Duodenal mucosa (tissue), 2 donors: ENCODE measurements around the gene SEPTIN8.

Experiments used
- H3K27ac ChIP-seq: one replicate; pipeline ENCODE4 v1.7.0; 2013; ENCODE audit warnings: low read depth, low read length
- H3K27me3 ChIP-seq, 2 donors: one replicate each; pipeline ENCODE4 v1.7.0; 2013; ENCODE audit warnings: low read length in 2 of 2, control low read depth in 1 of 2; ENCODE audit not compliant: insufficient read depth in 2 of 2, control insufficient read depth in 1 of 2
- H3K36me3 ChIP-seq, 2 donors: one replicate each; pipeline ENCODE4 v1.7.0; 2013; ENCODE audit warnings: low read length in 2 of 2, control low read depth in 1 of 2; ENCODE audit not compliant: insufficient read depth in 2 of 2, control insufficient read depth in 1 of 2
- H3K4me1 ChIP-seq, 2 donors: one replicate each; pipeline ENCODE4 v1.7.0; 2013; ENCODE audit warnings: low read length in 2 of 2, control low read depth in 1 of 2; ENCODE audit not compliant: insufficient read depth in 2 of 2, control insufficient read depth in 1 of 2
- H3K4me3 ChIP-seq, 2 donors: one replicate each; pipeline ENCODE4 v1.7.0; 2013; ENCODE audit warnings: low read length in 2 of 2, low read depth in 1 of 2
- H3K9ac ChIP-seq, 2 donors: one replicate each; pipeline ENCODE4 v1.7.0; 2013; ENCODE audit warnings: low read length in 2 of 2, low read depth in 1 of 2
- H3K9me3 ChIP-seq, 2 donors: one replicate each; pipeline ENCODE4 v1.7.0; 2013; ENCODE audit warnings: low read length in 2 of 2, control low read depth in 1 of 2; ENCODE audit not compliant: control insufficient read depth in 1 of 2

SEPTIN8 gene

DNA sequence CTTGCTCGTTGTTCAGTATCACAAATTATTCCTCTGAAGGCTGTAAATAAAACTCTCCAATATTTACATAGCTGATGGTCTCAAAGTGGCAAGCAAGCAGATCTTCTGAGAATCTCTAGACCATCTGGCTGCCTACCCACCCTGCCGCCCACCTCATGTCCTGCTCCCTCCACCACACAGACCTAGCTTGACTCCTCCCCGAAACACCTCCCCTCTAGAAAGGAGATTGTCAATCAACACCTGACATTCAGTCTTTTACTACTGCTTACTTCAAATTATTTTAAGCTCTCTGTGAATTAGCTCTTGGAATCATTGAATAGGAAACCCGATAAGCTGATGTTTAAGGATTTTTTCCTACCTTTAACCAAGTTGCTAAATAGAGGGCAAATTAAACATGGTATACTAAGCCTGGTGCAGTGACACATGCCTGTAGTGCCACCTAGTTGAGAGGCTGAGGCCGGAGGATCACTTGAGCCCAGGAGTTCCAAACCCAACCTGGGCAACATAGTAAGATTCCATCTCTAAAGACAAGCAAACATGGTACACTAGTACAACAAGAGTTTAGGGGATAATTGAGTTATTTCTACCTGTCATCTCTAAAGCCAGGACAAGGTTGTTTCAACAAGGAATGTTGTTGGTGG, 25.1 kb upstream of the SEPTIN8 start:
- Histone ChIP-seq H3K27me3 (no peaks in the 10 kb centered on the region), H3K4me3 (no peak overlapping the region), H3K9ac (no peak overlapping the region), H3K36me3 (no peaks in the 10 kb centered on the region), H3K4me1 (no peaks in the 10 kb centered on the region), H3K9me3 (no peaks in the 10 kb centered on the region), H3K27ac (no peak overlapping the region)

DNA sequence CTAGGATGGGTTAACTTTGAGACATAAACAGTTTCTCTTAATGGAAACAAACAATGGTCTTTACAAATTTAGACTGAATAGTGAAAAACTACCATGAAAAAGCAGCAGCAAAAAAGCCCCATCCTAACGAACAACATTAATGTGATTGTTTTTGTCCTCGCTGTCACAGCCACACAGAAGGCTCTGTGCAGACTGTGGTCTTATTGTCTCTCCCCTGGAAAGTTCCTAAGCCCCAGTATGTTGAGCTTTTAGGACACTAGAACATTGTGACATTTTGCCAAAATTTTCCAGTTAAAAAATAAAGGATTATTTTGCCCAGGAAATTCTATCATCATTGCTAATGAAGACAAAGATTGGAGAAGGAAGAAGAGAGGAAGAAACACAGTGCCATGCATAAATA, 23.5 kb upstream of the SEPTIN8 start:
- Histone ChIP-seq H3K27ac (no peak overlapping the region), H3K4me3 (no peak overlapping the region), H3K9me3 (no peaks in the 10 kb centered on the region), H3K36me3 (no peaks in the 10 kb centered on the region), H3K27me3 (no peaks in the 10 kb centered on the region), H3K9ac (no peak overlapping the region), H3K4me1 (no peaks in the 10 kb centered on the region)

- H3K36me3 ChIP-seq, result no peaks in the 10 kb centered on the region
- H3K27me3 ChIP-seq, result no peaks in the 10 kb centered on the region
- no peaks in the 10 kb centered on the region for H3K9me3 ChIP-seq
- H3K4me3 ChIP-seq, result no peak overlapping the region
- no peak overlapping the region for H3K9ac ChIP-seq
- H3K27ac ChIP-seq, result no peak overlapping the region
- no peaks in the 10 kb centered on the region for H3K4me1 ChIP-seq
These were observed 22.4 kb upstream of the SEPTIN8 start for GRCh38 chr5:132799392-132799791.

GRCh38 chr5:132797651-132798050, 20.6 kb upstream of the SEPTIN8 start:
- Histone ChIP-seq H3K4me3 (no peak overlapping the region), H3K27ac (no peak overlapping the region), H3K9ac (no peak overlapping the region)

GRCh38 chr5:132791026-132791425, 14.0 kb upstream of the SEPTIN8 start:
- H3K9ac ChIP-seq, result no peak overlapping the region
- H3K27ac ChIP-seq, result no peak overlapping the region
- H3K4me3 ChIP-seq, result no peak overlapping the region
- H3K27me3 ChIP-seq, result no peaks in the 10 kb centered on the region
- no peaks in the 10 kb centered on the region for H3K36me3 ChIP-seq
- H3K9me3 ChIP-seq, result no peaks in the 10 kb centered on the region
- H3K4me1 ChIP-seq, result no peaks in the 10 kb centered on the region

More at GRCh38 chr5:132797651-132798050, 20.6 kb upstream of the SEPTIN8 start:
- no peaks in the 10 kb centered on the region for H3K27me3 ChIP-seq
- no peaks in the 10 kb centered on the region for H3K9me3 ChIP-seq
- H3K36me3 ChIP-seq, result no peaks in the 10 kb centered on the region
- H3K4me1 ChIP-seq, result no peaks in the 10 kb centered on the region

DNA sequence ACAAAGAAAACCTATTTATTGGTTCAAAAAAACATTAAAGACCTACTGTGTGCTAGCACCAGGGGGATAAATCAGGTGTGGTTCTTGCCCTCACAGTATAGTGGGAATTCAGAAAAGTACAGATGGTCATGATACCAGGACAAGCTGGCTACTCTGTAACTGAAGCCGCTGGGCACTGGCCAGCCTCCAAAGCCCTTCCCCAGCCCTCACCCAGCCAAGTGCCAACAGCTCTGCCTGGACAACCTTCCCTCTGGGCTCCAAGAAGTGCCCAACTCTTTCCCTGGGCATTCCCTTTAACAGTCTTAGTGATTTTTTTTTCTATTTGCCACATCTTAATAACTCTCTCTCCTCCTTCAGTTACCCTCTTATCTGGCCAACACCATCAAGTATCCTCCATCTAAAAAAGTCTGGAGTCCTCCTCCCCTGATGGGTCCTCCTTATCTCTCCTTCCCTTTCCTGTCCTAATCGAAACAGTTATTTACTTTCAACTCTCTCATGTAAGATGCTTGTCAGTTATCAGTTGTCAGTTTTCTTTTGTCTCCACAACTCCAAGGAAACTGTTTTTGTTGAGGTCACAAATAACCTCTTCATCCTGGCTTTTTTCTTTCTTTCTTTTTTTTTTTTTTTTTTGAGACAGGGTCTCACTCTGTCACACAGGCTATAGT, 13.3 kb upstream of the SEPTIN8 start:
- H3K27ac ChIP-seq, result no peak overlapping the region
- no peak overlapping the region for H3K9ac ChIP-seq
- no peaks in the 10 kb centered on the region for H3K4me1 ChIP-seq
- no peaks in the 10 kb centered on the region for H3K9me3 ChIP-seq
- no peaks in the 10 kb centered on the region for H3K27me3 ChIP-seq
- H3K36me3 ChIP-seq, result no peaks in the 10 kb centered on the region
- no peak overlapping the region for H3K4me3 ChIP-seq

GRCh38 chr5:132788990-132789886, 12.2 kb upstream of the SEPTIN8 start:
- Histone ChIP-seq H3K27ac (no peak overlapping the region), H3K9ac (no peak overlapping the region), H3K27me3 (no peaks in the 10 kb centered on the region)

GRCh38 chr5:132788508-132788907, 11.5 kb upstream of the SEPTIN8 start:
- H3K27me3 ChIP-seq, result no peaks in the 10 kb centered on the region
- H3K9me3 ChIP-seq, result no peaks in the 10 kb centered on the region
- H3K4me1 ChIP-seq, result no peaks in the 10 kb centered on the region
- H3K36me3 ChIP-seq, result no peaks in the 10 kb centered on the region
- H3K9ac ChIP-seq, result no peak overlapping the region
- no peak overlapping the region for H3K4me3 ChIP-seq
- H3K27ac ChIP-seq, result no peak overlapping the region

More at GRCh38 chr5:132788990-132789886, 12.2 kb upstream of the SEPTIN8 start:
- Histone ChIP-seq H3K9me3 (no peaks in the 10 kb centered on the region), H3K4me1 (no peaks in the 10 kb centered on the region), H3K36me3 (no peaks in the 10 kb centered on the region), H3K4me3 (no peak overlapping the region)

- Histone ChIP-seq H3K4me3 (no peak overlapping the region), H3K9ac (no peak overlapping the region), H3K4me1 (no peaks in the 10 kb centered on the region), H3K27me3 (no peaks in the 10 kb centered on the region), H3K36me3 (no peaks in the 10 kb centered on the region), H3K27ac (no peak overlapping the region), H3K9me3 (no peaks in the 10 kb centered on the region)
These were observed 10.0 kb upstream of the SEPTIN8 start for GRCh38 chr5:132787076-132787475.

DNA sequence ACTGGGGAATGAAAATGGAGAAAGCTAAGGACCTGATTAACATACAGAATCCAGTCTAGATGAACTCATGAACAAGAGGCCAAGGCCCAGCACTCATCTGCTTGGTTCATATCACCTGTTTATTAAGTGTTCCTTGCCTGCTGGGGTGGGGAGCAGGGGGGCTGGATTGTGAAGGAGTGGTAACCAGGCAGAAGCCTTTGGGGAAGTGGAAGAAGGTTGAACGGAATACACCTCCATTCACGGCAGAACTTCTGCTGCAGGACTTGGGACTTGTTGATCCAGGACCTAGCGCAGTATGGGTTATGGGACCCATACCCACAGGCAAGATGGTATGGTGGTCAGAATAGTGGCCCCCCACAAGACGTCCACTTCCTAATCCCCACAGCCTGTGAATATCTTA, 8.8 kb upstream of the SEPTIN8 start:
- H3K4me3 ChIP-seq, result no peak overlapping the region
- H3K9me3 ChIP-seq, result no peaks in the 10 kb centered on the region
- H3K9ac ChIP-seq, result no peak overlapping the region
- H3K27me3 ChIP-seq, result no peaks in the 10 kb centered on the region
- no peaks in the 10 kb centered on the region for H3K4me1 ChIP-seq
- no peaks in the 10 kb centered on the region for H3K36me3 ChIP-seq
- no peak overlapping the region for H3K27ac ChIP-seq
